Memory B cell (primary cell): ENCODE measurements around the gene FBXO24.

Experiments
- ATAC-seq: fragments of 150-1000 bp; cut with Tn5 transposase; 2 replicates; pipeline ENCODE4 v1.10.0; 2021; ENCODE audit warnings: low read depth, mild to moderate bottlenecking, moderate library complexity
- DNase-seq, 2 donors: peaks; one replicate each; pipeline ENCODE4 v3.0.0; 2022; ENCODE audit warnings: low spot score in 2 of 2
- H3K27ac Mint-ChIP-seq: one replicate; pipeline ENCODE4 v1.8.0; 2022; ENCODE audit warnings: mild to moderate bottlenecking, moderate library complexity, mixed read lengths
- H3K27me3 Mint-ChIP-seq: one replicate; pipeline ENCODE4 v1.8.0; 2022; ENCODE audit warnings: mixed read lengths
- H3K36me3 Mint-ChIP-seq: one replicate; pipeline ENCODE4 v1.8.0; 2022; ENCODE audit warnings: mild to moderate bottlenecking, mixed read lengths
- H3K4me1 Mint-ChIP-seq: one replicate; pipeline ENCODE4 v1.8.0; 2022; ENCODE audit warnings: mixed read lengths
- H3K4me3 Mint-ChIP-seq: one replicate; pipeline ENCODE4 v1.8.0; 2022; ENCODE audit warnings: mild to moderate bottlenecking, moderate library complexity, mixed read lengths
- H3K9me3 Mint-ChIP-seq: one replicate; pipeline ENCODE4 v1.8.0; 2022; ENCODE audit warnings: mixed read lengths

FBXO24 gene

GRCh38 chr7:100584683-100585510 is 1.2 kb upstream of the FBXO24 start:
- H3K4me3 Mint-ChIP-seq: peak overlapping the region; percentile 95
- no peaks in the 10 kb centered on the region for H3K36me3 Mint-ChIP-seq
- ATAC-seq (no peak), DNase-seq (no peak)
- peak overlapping the region; percentile 94 for H3K27ac Mint-ChIP-seq
- peaks cover 2% of the 10 kb centered on the region for H3K27me3 Mint-ChIP-seq
- H3K9me3 Mint-ChIP-seq: no peaks in the 10 kb centered on the region
- peaks cover 28% of the 10 kb centered on the region for H3K4me1 Mint-ChIP-seq

- ATAC-seq (peak; percentile 25), DNase-seq (peak; percentile 58 to 92)
- Mint-ChIP-seq H3K9me3 (no peaks in the 10 kb centered on the region), H3K4me3 (peak within 1 kb of the TSS; percentile 95), H3K4me1 (peaks cover 28% of the 10 kb centered on the region), H3K27me3 (peaks cover 5% of the 10 kb centered on the region), H3K27ac (peak within 1 kb of the TSS; percentile 94), H3K36me3 (no peaks in the 10 kb centered on the region)
Measured at GRCh38 chr7:100585511-100586265, 440 bp upstream of the FBXO24 start, which contains the start of gene LRCH4. Gene LRCH4, minus strand, starts transcription at chr7:100586129. Its CDS starts 29 bp downstream, at chr7:100586100.

GRCh38 chr7:100588438-100588837 is 2.3 kb downstream of the FBXO24 start:
- no peaks in the 10 kb centered on the region for H3K9me3 Mint-ChIP-seq
- ATAC-seq (no peak), DNase-seq (no peak)
- peaks cover 22% of the 10 kb centered on the region for H3K4me1 Mint-ChIP-seq
- peak overlapping the region; percentile 35 for H3K4me3 Mint-ChIP-seq
- H3K27me3 Mint-ChIP-seq: peaks cover 5% of the 10 kb centered on the region
- H3K36me3 Mint-ChIP-seq: no peaks in the 10 kb centered on the region
- H3K27ac Mint-ChIP-seq: no peak overlapping the region

- Mint-ChIP-seq H3K27ac (no peak overlapping the region), H3K4me1 (peaks cover 12% of the 10 kb centered on the region), H3K4me3 (no peak overlapping the region)
Measured at GRCh38 chr7:100589341-100589947, 3.3 kb downstream of the FBXO24 start.

GRCh38 chr7:100590077-100590737 is 4.1 kb downstream of the FBXO24 start:
- H3K36me3 Mint-ChIP-seq: no peaks in the 10 kb centered on the region
- no peaks in the 10 kb centered on the region for H3K9me3 Mint-ChIP-seq
- ATAC-seq: no peak
- H3K27me3 Mint-ChIP-seq: peaks cover 7% of the 10 kb centered on the region
- no peak overlapping the region for H3K4me3 Mint-ChIP-seq
- DNase-seq: no peak
- H3K27ac Mint-ChIP-seq: no peak overlapping the region
- H3K4me1 Mint-ChIP-seq: peaks cover 6% of the 10 kb centered on the region

More at GRCh38 chr7:100589341-100589947, 3.3 kb downstream of the FBXO24 start:
- ATAC-seq: no peak
- no peak for DNase-seq
- Mint-ChIP-seq H3K36me3 (no peaks in the 10 kb centered on the region), H3K27me3 (peaks cover 7% of the 10 kb centered on the region), H3K9me3 (no peaks in the 10 kb centered on the region)

- ATAC-seq (no peak), DNase-seq (no peak)
- peaks cover 3% of the 10 kb centered on the region for H3K4me1 Mint-ChIP-seq
- H3K9me3 Mint-ChIP-seq: no peaks in the 10 kb centered on the region
- peaks cover 7% of the 10 kb centered on the region for H3K27me3 Mint-ChIP-seq
- no peak overlapping the region for H3K27ac Mint-ChIP-seq
- no peak overlapping the region for H3K4me3 Mint-ChIP-seq
- no peaks in the 10 kb centered on the region for H3K36me3 Mint-ChIP-seq
Measured at GRCh38 chr7:100591596-100591995, 5.5 kb downstream of the FBXO24 start.

GRCh38 chr7:100595188-100595587 is 9.1 kb downstream of the FBXO24 start:
- Mint-ChIP-seq H3K36me3 (no peaks in the 10 kb centered on the region), H3K4me3 (no peak overlapping the region), H3K27ac (no peak overlapping the region), H3K4me1 (no peaks in the 10 kb centered on the region), H3K27me3 (peaks cover 5% of the 10 kb centered on the region), H3K9me3 (no peaks in the 10 kb centered on the region)
- DNase-seq (no peak), ATAC-seq (no peak)

GRCh38 chr7:100598425-100598824 is 12.3 kb downstream of the FBXO24 start:
- Mint-ChIP-seq H3K4me3 (no peak overlapping the region), H3K36me3 (no peaks in the 10 kb centered on the region), H3K9me3 (no peaks in the 10 kb centered on the region), H3K4me1 (peaks cover under 1% of the 10 kb centered on the region), H3K27me3 (peaks cover 2% of the 10 kb centered on the region), H3K27ac (no peak overlapping the region)
- ATAC-seq: no peak
- DNase-seq: no peak

GRCh38 chr7:100599911-100600729 is 14.0 kb downstream of the FBXO24 start:
- no peaks in the 10 kb centered on the region for H3K36me3 Mint-ChIP-seq
- H3K9me3 Mint-ChIP-seq: no peaks in the 10 kb centered on the region
- no peak overlapping the region for H3K27ac Mint-ChIP-seq
- DNase-seq (no peak), ATAC-seq (no peak)
- H3K4me1 Mint-ChIP-seq: peaks cover 9% of the 10 kb centered on the region
- H3K4me3 Mint-ChIP-seq: no peak overlapping the region
- no peaks in the 10 kb centered on the region for H3K27me3 Mint-ChIP-seq

- Mint-ChIP-seq H3K9me3 (no peaks in the 10 kb centered on the region), H3K36me3 (no peaks in the 10 kb centered on the region), H3K4me1 (peaks cover 14% of the 10 kb centered on the region), H3K27ac (no peak overlapping the region), H3K4me3 (no peak overlapping the region), H3K27me3 (no peaks in the 10 kb centered on the region)
- no peak for DNase-seq
- ATAC-seq: no peak
Measured at GRCh38 chr7:100600730-100601038, 14.6 kb downstream of the FBXO24 start.

GRCh38 chr7:100602889-100603725 is 17.0 kb downstream of the FBXO24 start:
- no peaks in the 10 kb centered on the region for H3K36me3 Mint-ChIP-seq
- H3K27me3 Mint-ChIP-seq: no peaks in the 10 kb centered on the region
- H3K27ac Mint-ChIP-seq: no peak overlapping the region
- no peaks in the 10 kb centered on the region for H3K9me3 Mint-ChIP-seq
- ATAC-seq (no peak), DNase-seq (no peak)
- H3K4me3 Mint-ChIP-seq: peak overlapping the region; percentile 87
- H3K4me1 Mint-ChIP-seq: peaks cover 17% of the 10 kb centered on the region

- Mint-ChIP-seq H3K4me1 (peaks cover 17% of the 10 kb centered on the region), H3K4me3 (peak overlapping the region; percentile 87), H3K9me3 (no peaks in the 10 kb centered on the region), H3K36me3 (no peaks in the 10 kb centered on the region), H3K27me3 (no peaks in the 10 kb centered on the region), H3K27ac (no peak overlapping the region)
- ATAC-seq: peak; percentile 1
- DNase-seq: no peak
Measured at GRCh38 chr7:100603726-100604027, 17.5 kb downstream of the FBXO24 start.
